OCI-LY1 (cell line): ENCODE data around the gene RASL10A.

Experiments
- H2AFZ ChIP-seq: fragments of 200-600 bp; sonication (generic), shearing (Covaris generic); 2 replicates; pipeline ENCODE4 v1.6.0; 2014; ENCODE audit warnings: antibody characterized with exemption, mild to moderate bottlenecking, low read length
- H3F3A ChIP-seq: fragments of 200-600 bp; sonication (generic), shearing (Covaris generic); 2 replicates; pipeline ENCODE4 v1.6.0; 2014; ENCODE audit warnings: mild to moderate bottlenecking, antibody characterized with exemption, low read length, moderate library complexity; ENCODE audit not compliant: insufficient read depth
- H3K27ac ChIP-seq: fragments of 200-600 bp; sonication (generic); 2 replicates; pipeline ENCODE4 v1.5.1; 2014; ENCODE audit warnings: low read length, mixed run types, mild to moderate bottlenecking, low read depth; ENCODE audit not compliant: poor library complexity, severe bottlenecking
- H3K27me3 ChIP-seq: fragments of 200-600 bp; sonication (generic); 2 replicates; pipeline ENCODE4 v1.6.0; 2014; ENCODE audit warnings: antibody characterized with exemption, mild to moderate bottlenecking, low read length, moderate library complexity; ENCODE audit not compliant: insufficient read depth
- H3K36me3 ChIP-seq: fragments of 200-600 bp; sonication (generic); 2 replicates; pipeline ENCODE4 v1.6.1; 2014; ENCODE audit warnings: mild to moderate bottlenecking, antibody characterized with exemption, low read length, moderate library complexity, mixed read lengths; ENCODE audit not compliant: insufficient read depth
- H3K4me1 ChIP-seq: fragments of 200-600 bp; sonication (generic); 2 replicates; pipeline ENCODE4 v1.5.1; 2014; ENCODE audit warnings: mild to moderate bottlenecking, low read length, moderate library complexity; ENCODE audit not compliant: insufficient read depth, severe bottlenecking
- H3K4me2 ChIP-seq: fragments of 200-600 bp; sonication (generic), shearing (Covaris generic); 2 replicates; pipeline ENCODE4 v1.6.1; 2014; ENCODE audit warnings: low read length
- H3K4me3 ChIP-seq: fragments of 200-600 bp; sonication (generic); 2 replicates; pipeline ENCODE4 v1.5.1; 2014; ENCODE audit warnings: low read length, low read depth, mild to moderate bottlenecking, mixed read lengths; ENCODE audit not compliant: poor library complexity, severe bottlenecking
- H3K79me2 ChIP-seq: fragments of 200-600 bp; shearing (Covaris generic); 2 replicates; pipeline ENCODE4 v1.6.1; 2016; ENCODE audit warnings: mixed run types, low read length, mixed read lengths; ENCODE audit not compliant: insufficient read depth
- H3K9ac ChIP-seq: fragments of 200-600 bp; sonication (generic), shearing (Covaris generic); 2 replicates; pipeline ENCODE4 v1.6.1; 2014; ENCODE audit warnings: mild to moderate bottlenecking, low read length, mixed read lengths
- H3K9me2 ChIP-seq: fragments of 200-600 bp; sonication (generic), shearing (Covaris generic); 2 replicates; pipeline ENCODE4 v1.6.1; 2014; ENCODE audit warnings: low read depth, mild to moderate bottlenecking, low read length, mixed read lengths
- H3K9me3 ChIP-seq: fragments of 200-600 bp; shearing (Covaris generic); 2 replicates; pipeline ENCODE4 v1.6.1; 2014; ENCODE audit warnings: low read length, mixed read lengths
- H4K20me1 ChIP-seq: fragments of 200-600 bp; sonication (generic), shearing (Covaris generic); 2 replicates; pipeline ENCODE4 v1.6.0; 2016; ENCODE audit warnings: mild to moderate bottlenecking, low read length; ENCODE audit not compliant: insufficient read depth
- EZH2 ChIP-seq: fragments of 200-600 bp; sonication (generic), shearing (Covaris generic); IDR thresholded peaks from 2 replicates; pipeline ENCODE4 v1.8.0; 2017; ENCODE audit warnings: borderline replicate concordance, mixed run types, mild to moderate bottlenecking, antibody characterized with exemption, low read length, moderate library complexity, mixed read lengths
- TF ChIP-seq, protein P1 (sequence below): fragments of 200-600 bp; sonication (generic), shearing (Covaris generic); IDR thresholded peaks from 2 replicates; pipeline ENCODE4 v1.5.1; 2017; ENCODE audit warnings: mild to moderate bottlenecking, antibody characterized with exemption, low read length, moderate library complexity, mixed read lengths

RASL10A gene

DNA sequence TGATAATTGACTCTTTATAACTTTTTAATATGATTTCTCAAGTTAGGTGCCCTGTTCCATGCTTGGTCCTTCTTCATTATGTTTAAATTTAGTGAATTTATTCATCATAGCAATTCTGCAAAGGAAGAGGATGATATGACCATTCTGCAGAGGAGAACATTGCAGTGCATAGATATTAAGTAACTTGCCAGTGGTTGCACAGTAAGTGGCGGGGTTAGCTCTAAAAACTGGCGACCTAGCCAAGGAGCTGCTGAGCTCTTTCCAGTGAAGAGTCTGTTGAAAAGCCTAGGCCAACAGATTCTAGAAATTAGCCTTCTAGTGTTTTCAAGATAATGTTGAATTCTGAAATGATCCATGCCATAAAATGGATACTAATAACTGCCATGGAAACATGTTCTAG, 42.9 kb downstream of the RASL10A start:
- no peaks in the 10 kb centered on the region for H3K9me2 ChIP-seq
- H2AFZ ChIP-seq: no peak overlapping the region
- H3K4me3 ChIP-seq: no peak overlapping the region
- H3F3A ChIP-seq: no peaks in the 10 kb centered on the region
- H3K27me3 ChIP-seq: no peaks in the 10 kb centered on the region
- H4K20me1 ChIP-seq: 0 out of 2 replicates have a peak, but pooled peaks cover 2% of the 10 kb centered on the region
- H3K9me3 ChIP-seq: no peaks in the 10 kb centered on the region
- peaks cover 92% of the 10 kb centered on the region for H3K79me2 ChIP-seq
- H3K36me3 ChIP-seq: peaks cover 92% of the 10 kb centered on the region
- H3K27ac ChIP-seq: no peak overlapping the region
- peaks cover 28% of the 10 kb centered on the region for H3K4me1 ChIP-seq
- no peak overlapping the region for H3K9ac ChIP-seq
- TF ChIP-seq EZH2: no peak
- TF ChIP-seq, protein P1, sequence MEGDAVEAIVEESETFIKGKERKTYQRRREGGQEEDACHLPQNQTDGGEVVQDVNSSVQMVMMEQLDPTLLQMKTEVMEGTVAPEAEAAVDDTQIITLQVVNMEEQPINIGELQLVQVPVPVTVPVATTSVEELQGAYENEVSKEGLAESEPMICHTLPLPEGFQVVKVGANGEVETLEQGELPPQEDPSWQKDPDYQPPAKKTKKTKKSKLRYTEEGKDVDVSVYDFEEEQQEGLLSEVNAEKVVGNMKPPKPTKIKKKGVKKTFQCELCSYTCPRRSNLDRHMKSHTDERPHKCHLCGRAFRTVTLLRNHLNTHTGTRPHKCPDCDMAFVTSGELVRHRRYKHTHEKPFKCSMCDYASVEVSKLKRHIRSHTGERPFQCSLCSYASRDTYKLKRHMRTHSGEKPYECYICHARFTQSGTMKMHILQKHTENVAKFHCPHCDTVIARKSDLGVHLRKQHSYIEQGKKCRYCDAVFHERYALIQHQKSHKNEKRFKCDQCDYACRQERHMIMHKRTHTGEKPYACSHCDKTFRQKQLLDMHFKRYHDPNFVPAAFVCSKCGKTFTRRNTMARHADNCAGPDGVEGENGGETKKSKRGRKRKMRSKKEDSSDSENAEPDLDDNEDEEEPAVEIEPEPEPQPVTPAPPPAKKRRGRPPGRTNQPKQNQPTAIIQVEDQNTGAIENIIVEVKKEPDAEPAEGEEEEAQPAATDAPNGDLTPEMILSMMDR: no peak
- no peak overlapping the region for H3K4me2 ChIP-seq

DNA sequence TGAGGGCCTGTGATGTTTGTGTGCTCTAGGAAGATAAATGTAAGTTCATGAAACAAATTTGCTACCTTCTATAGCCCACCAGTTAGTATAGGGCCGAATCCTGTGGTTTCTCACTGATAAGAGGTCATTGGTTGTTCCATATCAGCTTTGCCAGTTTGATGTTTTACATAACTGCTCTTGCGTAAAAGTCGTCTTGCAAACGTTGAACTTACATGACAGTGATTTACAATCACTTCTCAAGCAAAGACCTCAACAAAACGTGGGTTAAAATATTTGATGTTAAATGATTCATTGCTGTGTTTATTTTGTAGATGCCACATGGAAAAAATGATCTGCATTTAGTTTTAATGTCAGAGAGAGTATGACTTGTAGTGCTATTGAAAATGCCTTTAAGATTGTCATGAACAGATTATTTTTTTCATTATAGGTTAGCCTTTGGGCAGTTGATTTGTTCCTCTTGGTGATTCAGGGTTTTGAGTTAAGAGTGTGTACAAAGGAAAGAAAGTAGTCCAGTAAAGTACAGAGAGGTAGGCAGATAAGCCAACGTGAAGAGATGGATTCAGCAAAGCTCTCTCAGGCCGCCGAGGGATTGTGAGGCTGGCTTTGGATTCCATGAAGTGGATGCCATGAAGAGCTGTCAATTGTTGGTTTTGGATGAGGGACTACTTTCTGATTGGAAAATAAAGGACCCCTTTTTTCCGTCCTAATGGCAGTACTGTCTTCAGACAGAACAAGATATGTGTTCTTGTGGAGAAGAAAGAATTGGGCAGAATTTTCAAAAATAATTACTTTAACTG, 44.8 kb downstream of the RASL10A start:
- peaks cover 83% of the 10 kb centered on the region for H3K79me2 ChIP-seq
- H2AFZ ChIP-seq: no peak overlapping the region
- peaks cover 39% of the 10 kb centered on the region for H3K4me1 ChIP-seq
- H3K9ac ChIP-seq: peak overlapping the region; percentile 98
- peak overlapping the region; percentile 82 for H3K27ac ChIP-seq
- no peaks in the 10 kb centered on the region for H4K20me1 ChIP-seq
- H3K27me3 ChIP-seq: no peaks in the 10 kb centered on the region
- no peaks in the 10 kb centered on the region for H3F3A ChIP-seq
- H3K4me3 ChIP-seq: peak overlapping the region; percentile 97
- no peaks in the 10 kb centered on the region for H3K9me2 ChIP-seq
- peaks cover 81% of the 10 kb centered on the region for H3K36me3 ChIP-seq
- peak overlapping the region; percentile 96 for H3K4me2 ChIP-seq
- no peaks in the 10 kb centered on the region for H3K9me3 ChIP-seq
- TF ChIP-seq, protein P1: no peak
- no peak for TF ChIP-seq EZH2

DNA sequence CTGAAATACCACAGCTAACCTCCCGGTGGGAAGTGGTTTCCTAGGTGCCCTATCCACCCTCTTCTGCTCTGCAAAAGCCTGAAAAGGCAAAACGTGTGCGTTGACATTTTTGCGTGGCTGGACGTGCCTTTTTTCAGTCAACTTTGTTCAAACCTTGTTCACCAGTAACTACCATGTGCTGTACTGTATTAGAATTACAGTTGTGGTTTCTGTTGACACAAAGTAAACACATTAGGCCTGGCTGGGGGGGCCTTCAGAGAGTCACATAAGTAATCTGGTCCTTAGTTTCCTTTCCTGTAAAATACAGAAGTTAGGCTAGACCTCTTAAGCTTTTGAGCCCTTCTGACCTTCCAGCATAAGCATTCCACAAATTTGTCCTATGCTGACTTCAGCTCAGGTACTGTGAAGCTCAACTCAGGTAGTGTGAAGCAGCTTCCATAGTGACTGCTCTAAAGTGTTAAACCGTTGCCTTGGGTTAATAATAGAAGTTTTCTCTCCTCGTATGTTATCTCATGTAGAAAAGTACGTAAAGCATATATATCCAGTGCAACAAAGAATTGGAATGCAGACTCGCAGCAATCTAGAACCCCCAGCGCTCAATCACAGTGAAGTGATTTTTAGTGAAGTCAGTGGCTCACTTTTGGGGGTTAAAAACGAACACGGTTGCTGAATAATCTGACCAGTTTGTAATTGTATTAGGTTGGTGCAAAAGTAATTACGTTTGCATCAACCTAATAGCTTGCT, 45.6 kb downstream of the RASL10A start:
- Histone ChIP-seq H3K9me2 (no peaks in the 10 kb centered on the region), H3K9me3 (no peaks in the 10 kb centered on the region), H4K20me1 (no peaks in the 10 kb centered on the region), H3K36me3 (peaks cover 80% of the 10 kb centered on the region), H2AFZ (no peak overlapping the region), H3K27ac (peak overlapping the region; percentile 82), H3K4me1 (peaks cover 39% of the 10 kb centered on the region), H3K4me3 (peak overlapping the region; percentile 97), H3K79me2 (peaks cover 75% of the 10 kb centered on the region), H3K4me2 (peak overlapping the region; percentile 96), H3K9ac (peak overlapping the region; percentile 98), H3F3A (no peaks in the 10 kb centered on the region), H3K27me3 (no peaks in the 10 kb centered on the region)
- TF ChIP-seq, protein P1: no peak
- no peak for TF ChIP-seq EZH2
